BLaER1 (cell line): ENCODE measurements around the gene OPCML.

ENCODE experiments used
- H3K27ac ChIP-seq: shearing (Covaris generic); formaldehyde crosslinking; 2 replicates; pipeline ENCODE4 v1.8.1; 2022
- H3K27me3 ChIP-seq: shearing (Covaris generic); formaldehyde crosslinking; 2 replicates; pipeline ENCODE4 v1.8.1; 2022
- H3K36me3 ChIP-seq: shearing (Covaris generic); formaldehyde crosslinking; 2 replicates; pipeline ENCODE4 v1.8.1; 2022
- H3K4me1 ChIP-seq: shearing (Covaris generic); formaldehyde crosslinking; 2 replicates; pipeline ENCODE4 v1.8.1; 2022
- H3K4me2 ChIP-seq: shearing (Covaris generic); formaldehyde crosslinking; 2 replicates; pipeline ENCODE4 v1.8.1; 2022
- H3K4me3 ChIP-seq: shearing (Covaris generic); formaldehyde crosslinking; 2 replicates; pipeline ENCODE4 v1.8.1; 2022
- H3K9ac ChIP-seq: shearing (Covaris generic); formaldehyde crosslinking; 2 replicates; pipeline ENCODE4 v1.8.1; 2022
- H3K9me3 ChIP-seq: shearing (Covaris generic); formaldehyde crosslinking; 2 replicates; pipeline ENCODE4 v1.8.1; 2022
- H4K20me1 ChIP-seq: shearing (Covaris generic); formaldehyde crosslinking; 2 replicates; pipeline ENCODE4 v1.8.1; 2022
- Cebpa-rat ChIP-seq: shearing (Covaris generic); IDR thresholded peaks from 2 replicates; pipeline ENCODE4 v1.8.1; 2022

The OPCML gene

GRCh38 chr11:132549561-132549960 is 982.7 kb downstream of the OPCML start:
- no peaks in the 10 kb centered on the region for H3K36me3 ChIP-seq
- H4K20me1 ChIP-seq, result no peaks in the 10 kb centered on the region
- no peak overlapping the region for H3K27ac ChIP-seq
- H3K9ac ChIP-seq, result no peak overlapping the region
- H3K27me3 ChIP-seq, result no peaks in the 10 kb centered on the region
- H3K4me3 ChIP-seq, result no peak overlapping the region
- peaks cover 21% of the 10 kb centered on the region for H3K4me1 ChIP-seq
- no peak for TF ChIP-seq Cebpa-rat
- H3K4me2 ChIP-seq, result peak overlapping the region; percentile 52
- peaks cover 15% of the 10 kb centered on the region for H3K9me3 ChIP-seq

- no peaks in the 10 kb centered on the region for H4K20me1 ChIP-seq
Measured at GRCh38 chr11:132549001-132549400, 983.3 kb downstream of the OPCML start.

GRCh38 chr11:132544007-132544406 is 988.3 kb downstream of the OPCML start:
- no peaks in the 10 kb centered on the region for H3K9me3 ChIP-seq

More at GRCh38 chr11:132549001-132549400, 983.3 kb downstream of the OPCML start:
- Histone ChIP-seq H3K27ac (no peak overlapping the region), H3K4me1 (peaks cover 21% of the 10 kb centered on the region), H3K9me3 (peaks cover 15% of the 10 kb centered on the region), H3K9ac (no peak overlapping the region), H3K27me3 (no peaks in the 10 kb centered on the region), H3K4me3 (no peak overlapping the region), H3K4me2 (peak overlapping the region; percentile 52), H3K36me3 (no peaks in the 10 kb centered on the region)
- TF ChIP-seq Cebpa-rat, result no peak

GRCh38 chr11:132541794-132542193 is 990.5 kb downstream of the OPCML start:
- peak overlapping the region; percentile 58; the same call in 1 of the 2 replicates for H3K4me2 ChIP-seq
- TF ChIP-seq Cebpa-rat, result no peak
- no peak overlapping the region for H3K9ac ChIP-seq

More at GRCh38 chr11:132544007-132544406, 988.3 kb downstream of the OPCML start:
- no peak for TF ChIP-seq Cebpa-rat
- H3K4me1 ChIP-seq, result peaks cover 32% of the 10 kb centered on the region
- no peak overlapping the region for H3K9ac ChIP-seq
- H3K27ac ChIP-seq, result no peak overlapping the region
- no peaks in the 10 kb centered on the region for H3K36me3 ChIP-seq
- H3K4me2 ChIP-seq, result no peak overlapping the region
- H3K4me3 ChIP-seq, result no peak overlapping the region
- no peaks in the 10 kb centered on the region for H4K20me1 ChIP-seq
- H3K27me3 ChIP-seq, result no peaks in the 10 kb centered on the region

GRCh38 chr11:132540581-132540980 is 991.7 kb downstream of the OPCML start:
- Histone ChIP-seq H3K9ac (no peak overlapping the region), H3K4me2 (peak overlapping the region; percentile 58), H3K9me3 (no peaks in the 10 kb centered on the region), H3K27ac (0 out of 2 replicates have a peak overlapping the region, but pooled peaks have one; percentile 1), H4K20me1 (no peaks in the 10 kb centered on the region), H3K36me3 (no peaks in the 10 kb centered on the region), H3K27me3 (no peaks in the 10 kb centered on the region), H3K4me1 (peaks cover 22% of the 10 kb centered on the region), H3K4me3 (no peak overlapping the region)
- no peak for TF ChIP-seq Cebpa-rat

More at GRCh38 chr11:132541794-132542193, 990.5 kb downstream of the OPCML start:
- Histone ChIP-seq H3K4me1 (peaks cover 22% of the 10 kb centered on the region), H3K27ac (no peak overlapping the region), H3K4me3 (no peak overlapping the region), H3K9me3 (no peaks in the 10 kb centered on the region), H4K20me1 (no peaks in the 10 kb centered on the region), H3K36me3 (no peaks in the 10 kb centered on the region), H3K27me3 (no peaks in the 10 kb centered on the region)

- H3K27ac ChIP-seq, result no peak overlapping the region
- no peaks in the 10 kb centered on the region for H4K20me1 ChIP-seq
- H3K9ac ChIP-seq, result no peak overlapping the region
- H3K4me2 ChIP-seq, result peak overlapping the region; percentile 58
- H3K9me3 ChIP-seq, result no peaks in the 10 kb centered on the region
- TF ChIP-seq Cebpa-rat, result no peak
- no peaks in the 10 kb centered on the region for H3K36me3 ChIP-seq
- H3K4me3 ChIP-seq, result no peak overlapping the region
- peaks cover 22% of the 10 kb centered on the region for H3K4me1 ChIP-seq
- H3K27me3 ChIP-seq, result no peaks in the 10 kb centered on the region
Measured at GRCh38 chr11:132539590-132540368, 992.5 kb downstream of the OPCML start.

GRCh38 chr11:132538642-132539041 is 993.7 kb downstream of the OPCML start:
- no peak overlapping the region for H3K4me3 ChIP-seq
- H3K4me2 ChIP-seq, result no peak overlapping the region
- peaks cover 22% of the 10 kb centered on the region for H3K4me1 ChIP-seq
- H3K9ac ChIP-seq, result no peak overlapping the region
- no peaks in the 10 kb centered on the region for H4K20me1 ChIP-seq
- no peaks in the 10 kb centered on the region for H3K9me3 ChIP-seq
- no peaks in the 10 kb centered on the region for H3K36me3 ChIP-seq
- H3K27me3 ChIP-seq, result no peaks in the 10 kb centered on the region
- H3K27ac ChIP-seq, result no peak overlapping the region
- no peak for TF ChIP-seq Cebpa-rat

- H4K20me1 ChIP-seq, result no peaks in the 10 kb centered on the region
Measured at GRCh38 chr11:132535830-132536229, 996.5 kb downstream of the OPCML start.

GRCh38 chr11:132531921-132532320 is 1000.4 kb downstream of the OPCML start:
- no peak overlapping the region for H3K4me2 ChIP-seq
- no peaks in the 10 kb centered on the region for H3K27me3 ChIP-seq
- H3K4me3 ChIP-seq, result no peak overlapping the region
- H3K36me3 ChIP-seq, result no peaks in the 10 kb centered on the region
- H3K9ac ChIP-seq, result no peak overlapping the region
- H3K27ac ChIP-seq, result no peak overlapping the region
- no peak for TF ChIP-seq Cebpa-rat
- no peaks in the 10 kb centered on the region for H3K4me1 ChIP-seq
- H4K20me1 ChIP-seq, result no peaks in the 10 kb centered on the region
- H3K9me3 ChIP-seq, result no peaks in the 10 kb centered on the region

More at GRCh38 chr11:132535830-132536229, 996.5 kb downstream of the OPCML start:
- Histone ChIP-seq H3K4me3 (no peak overlapping the region), H3K27me3 (no peaks in the 10 kb centered on the region), H3K4me1 (peaks cover 10% of the 10 kb centered on the region), H3K9me3 (no peaks in the 10 kb centered on the region), H3K27ac (no peak overlapping the region), H3K36me3 (no peaks in the 10 kb centered on the region), H3K4me2 (no peak overlapping the region), H3K9ac (no peak overlapping the region)
- TF ChIP-seq Cebpa-rat, result no peak

GRCh38 chr11:132528181-132528580 is 1004.1 kb downstream of the OPCML start:
- Histone ChIP-seq H3K4me2 (no peak overlapping the region), H3K4me3 (no peak overlapping the region), H3K27me3 (no peaks in the 10 kb centered on the region), H3K9ac (no peak overlapping the region), H3K36me3 (no peaks in the 10 kb centered on the region), H3K27ac (no peak overlapping the region), H3K4me1 (no peaks in the 10 kb centered on the region), H4K20me1 (no peaks in the 10 kb centered on the region), H3K9me3 (no peaks in the 10 kb centered on the region)
- TF ChIP-seq Cebpa-rat, result no peak
